GM21825 (cell line): ENCODE results near the gene CCDC192.

Experiments used
- ATAC-seq: cut with Tn5 transposase; IDR thresholded peaks from one replicate; pipeline ENCODE4 v1.9.1; 2021; ENCODE audit warnings: mild to moderate bottlenecking, moderate library complexity; ENCODE audit not compliant: unreplicated experiment

The CCDC192 gene

GRCh38 chr5:127805448-127805847, 102.3 kb downstream of the CCDC192 start:
- ATAC-seq, result no peak

DNA sequence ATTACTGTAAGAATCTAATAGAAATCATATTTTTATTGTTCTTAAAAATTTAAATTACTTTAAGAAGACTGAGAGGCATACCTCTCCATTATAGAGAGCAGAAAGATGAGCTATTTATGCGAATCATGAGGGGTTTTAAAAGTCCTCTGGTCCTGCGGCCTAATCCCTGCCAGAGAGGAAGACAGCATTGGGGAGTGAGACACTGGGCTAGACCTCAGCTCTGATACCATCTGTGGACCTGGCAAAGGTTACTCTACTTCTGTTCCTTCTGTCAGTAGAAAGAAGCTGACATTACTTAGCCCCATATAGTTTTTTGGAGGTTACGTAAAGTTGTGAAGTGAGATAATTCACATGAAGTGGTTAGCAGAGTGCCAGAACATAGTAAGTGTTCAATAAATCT, 103.6 kb downstream of the CCDC192 start:
- ATAC-seq, result no peak

GRCh38 chr5:127809533-127809932, 106.3 kb downstream of the CCDC192 start:
- ATAC-seq, result no peak

GRCh38 chr5:127810017-127810416, 106.8 kb downstream of the CCDC192 start:
- ATAC-seq, result no peak

DNA sequence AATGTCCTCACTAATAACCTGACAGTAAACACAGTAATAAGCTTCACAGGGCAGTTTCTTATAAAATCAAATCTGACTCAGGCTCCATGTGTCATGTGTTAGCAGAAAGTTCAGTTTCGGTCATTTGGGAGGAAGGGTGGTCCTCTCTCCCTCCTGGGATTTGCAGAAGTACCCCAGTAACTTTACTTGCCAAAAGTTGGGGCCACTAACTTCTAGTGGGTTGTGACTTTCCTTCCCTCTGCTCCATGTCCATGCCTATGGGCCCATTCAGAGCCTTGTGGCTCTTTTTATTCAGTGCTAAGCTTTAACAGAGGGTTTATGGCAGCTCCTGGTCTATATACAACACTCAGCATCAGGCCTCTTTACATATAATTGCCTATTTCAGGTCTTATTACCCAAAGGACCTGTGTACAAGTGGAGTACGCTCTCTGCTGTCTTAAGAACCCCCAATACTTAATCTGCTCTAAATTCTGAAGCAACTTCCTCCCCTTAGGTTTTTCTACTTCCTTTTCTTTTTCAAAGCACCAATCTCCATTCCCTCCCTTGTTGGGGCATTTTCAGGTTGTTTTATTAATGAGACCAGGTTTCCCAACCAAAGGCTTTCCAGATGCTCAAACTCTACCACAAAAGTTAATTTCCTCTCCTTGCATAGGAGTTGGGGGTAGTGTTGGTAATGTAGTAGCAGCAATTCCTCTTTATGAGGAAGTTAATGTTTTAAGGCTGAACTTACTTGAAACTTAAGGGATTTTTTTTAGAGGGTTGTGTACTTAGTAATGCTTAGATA, 107.7 kb downstream of the CCDC192 start:
- no peak for ATAC-seq

GRCh38 chr5:127812570-127812969, 109.4 kb downstream of the CCDC192 start:
- no peak for ATAC-seq

- no peak for ATAC-seq
Observed at GRCh38 chr5:127813633-127814587, 110.7 kb downstream of the CCDC192 start.

GRCh38 chr5:127814588-127814973, 111.4 kb downstream of the CCDC192 start:
- no peak for ATAC-seq

DNA sequence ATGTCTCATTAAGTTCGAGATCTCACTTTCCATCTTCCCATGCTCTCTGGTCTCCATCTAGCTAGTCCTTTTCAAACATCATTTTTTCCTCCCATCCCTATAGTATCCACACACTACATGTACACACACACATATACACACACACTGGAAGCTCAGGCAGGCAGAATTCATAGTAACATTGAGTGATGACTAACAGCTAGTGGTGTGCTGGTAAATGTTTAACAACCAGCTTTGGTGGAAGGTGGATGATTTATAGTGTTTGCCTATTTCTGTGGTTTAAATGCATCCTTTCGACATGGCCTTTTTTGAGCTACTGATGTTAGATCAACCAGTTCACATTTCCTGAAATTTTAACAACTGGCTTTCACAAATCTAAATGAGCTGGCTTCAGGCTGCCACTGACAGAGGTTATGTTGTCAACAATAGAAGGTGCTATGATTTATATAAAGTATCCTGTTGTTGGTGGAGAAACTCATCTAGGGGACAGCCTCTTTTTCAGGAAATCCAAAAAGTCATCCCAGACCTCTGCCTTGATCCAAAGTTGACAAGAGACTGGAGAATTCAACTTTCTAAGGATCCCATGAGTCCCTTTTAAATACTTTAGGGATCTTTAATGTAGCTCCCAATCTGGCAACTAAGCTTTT, 117.8 kb downstream of the CCDC192 start:
- peak; percentile 97 for ATAC-seq

GRCh38 chr5:127821896-127822295, 118.7 kb downstream of the CCDC192 start:
- ATAC-seq, result no peak

- no peak for ATAC-seq
Observed at GRCh38 chr5:127824126-127824525, 120.9 kb downstream of the CCDC192 start.

DNA sequence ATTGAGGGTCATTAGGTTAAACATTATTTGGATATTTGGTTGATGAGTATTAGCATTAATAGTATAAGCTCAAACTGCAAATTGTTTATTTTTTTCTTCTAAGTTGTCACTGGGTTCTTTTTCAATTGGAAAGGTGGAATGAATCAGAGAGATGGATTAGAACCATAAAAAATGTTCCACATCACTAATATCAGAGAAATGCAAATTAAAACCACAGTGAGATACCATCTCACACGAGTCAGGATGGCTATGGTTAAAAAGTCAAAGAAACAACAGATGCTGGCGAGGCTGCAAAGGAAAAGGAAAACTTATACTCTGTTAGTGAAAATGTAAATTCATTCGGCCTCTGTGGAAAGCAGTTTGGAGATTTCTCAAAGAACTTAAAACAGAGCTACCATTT, 122.8 kb downstream of the CCDC192 start:
- no peak for ATAC-seq

GRCh38 chr5:127827451-127827850, 124.3 kb downstream of the CCDC192 start:
- no peak for ATAC-seq

- no peak for ATAC-seq
Observed at GRCh38 chr5:127830157-127830556, 127.0 kb downstream of the CCDC192 start.

DNA sequence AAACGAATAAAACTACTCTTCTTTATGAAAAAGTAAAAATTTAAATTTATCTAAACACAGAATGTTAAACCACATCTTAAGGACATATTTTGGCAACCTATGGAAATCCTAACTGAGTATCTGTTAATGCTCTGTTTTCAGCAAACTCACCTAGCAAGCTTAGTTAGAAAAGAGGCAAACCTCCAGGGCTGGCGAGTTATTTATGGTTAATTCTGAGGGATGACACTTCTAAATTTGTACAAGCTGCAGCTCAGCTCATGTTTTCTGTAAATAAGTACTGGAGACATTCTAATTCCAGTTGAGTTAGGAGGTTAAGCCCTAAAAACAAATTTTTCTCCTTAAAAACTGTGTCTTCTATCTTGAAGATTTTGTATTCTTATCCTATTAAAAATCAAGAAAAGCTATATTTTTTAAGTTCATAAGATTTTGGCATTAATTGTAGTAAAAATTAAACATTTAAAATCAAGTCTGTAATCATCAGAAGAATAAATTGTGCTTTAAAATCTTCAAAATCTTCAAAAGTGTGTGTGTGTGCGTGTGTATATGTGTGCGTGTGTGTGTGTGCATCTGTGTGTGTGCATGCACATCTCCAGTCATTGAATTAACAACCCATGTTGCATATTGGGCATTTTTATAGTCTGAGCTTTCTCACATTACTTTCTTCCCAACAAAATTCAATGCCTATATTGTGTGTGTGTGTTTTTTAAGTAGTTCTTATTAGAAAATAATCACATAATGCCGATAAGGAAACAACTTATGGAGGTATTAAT, 127.8 kb downstream of the CCDC192 start:
- no peak for ATAC-seq

- no peak for ATAC-seq
Observed at GRCh38 chr5:127832067-127832466, 128.9 kb downstream of the CCDC192 start.

DNA sequence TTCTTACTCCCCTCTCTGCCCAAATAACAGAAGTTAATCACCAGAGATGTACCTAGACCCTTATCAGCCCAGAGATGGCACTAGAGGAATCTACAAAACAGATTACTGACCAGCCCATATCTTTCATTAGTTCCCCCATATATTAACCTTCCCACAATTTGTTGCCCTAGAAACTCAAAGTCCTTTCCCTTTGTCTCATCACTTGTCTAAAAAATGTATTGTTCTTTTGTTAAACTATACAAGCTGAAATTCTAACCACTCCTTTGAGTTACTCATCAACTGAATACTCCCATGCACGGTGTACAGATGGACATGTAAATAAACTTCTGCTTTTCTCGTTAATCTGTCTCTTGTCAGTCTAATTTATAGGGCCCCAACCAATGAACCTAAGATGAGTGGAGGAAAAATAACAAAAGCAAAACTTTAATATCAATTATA, 130.9 kb downstream of the CCDC192 start:
- peak; percentile 77 for ATAC-seq

GRCh38 chr5:127834554-127834953, 131.4 kb downstream of the CCDC192 start:
- ATAC-seq, result no peak

GRCh38 chr5:127838661-127839060, 135.5 kb downstream of the CCDC192 start:
- ATAC-seq, result no peak

GRCh38 chr5:127839072-127839471, 135.9 kb downstream of the CCDC192 start:
- ATAC-seq, result no peak
